OCI-LY1 (cell line): ENCODE data around the gene ELMOD1.

Source experiments
- H2AFZ ChIP-seq: fragments of 200-600 bp; sonication (generic), shearing (Covaris generic); 2 replicates; pipeline ENCODE4 v1.6.0; 2014; ENCODE audit warnings: antibody characterized with exemption, mild to moderate bottlenecking, low read length
- H3F3A ChIP-seq: fragments of 200-600 bp; sonication (generic), shearing (Covaris generic); 2 replicates; pipeline ENCODE4 v1.6.0; 2014; ENCODE audit warnings: mild to moderate bottlenecking, antibody characterized with exemption, low read length, moderate library complexity; ENCODE audit not compliant: insufficient read depth
- H3K27ac ChIP-seq: fragments of 200-600 bp; sonication (generic); 2 replicates; pipeline ENCODE4 v1.5.1; 2014; ENCODE audit warnings: low read length, mixed run types, mild to moderate bottlenecking, low read depth; ENCODE audit not compliant: poor library complexity, severe bottlenecking
- H3K27me3 ChIP-seq: fragments of 200-600 bp; sonication (generic); 2 replicates; pipeline ENCODE4 v1.6.0; 2014; ENCODE audit warnings: antibody characterized with exemption, mild to moderate bottlenecking, low read length, moderate library complexity; ENCODE audit not compliant: insufficient read depth
- H3K36me3 ChIP-seq: fragments of 200-600 bp; sonication (generic); 2 replicates; pipeline ENCODE4 v1.6.1; 2014; ENCODE audit warnings: mild to moderate bottlenecking, antibody characterized with exemption, low read length, moderate library complexity, mixed read lengths; ENCODE audit not compliant: insufficient read depth
- H3K4me1 ChIP-seq: fragments of 200-600 bp; sonication (generic); 2 replicates; pipeline ENCODE4 v1.5.1; 2014; ENCODE audit warnings: mild to moderate bottlenecking, low read length, moderate library complexity; ENCODE audit not compliant: insufficient read depth, severe bottlenecking
- H3K4me2 ChIP-seq: fragments of 200-600 bp; sonication (generic), shearing (Covaris generic); 2 replicates; pipeline ENCODE4 v1.6.1; 2014; ENCODE audit warnings: low read length
- H3K4me3 ChIP-seq: fragments of 200-600 bp; sonication (generic); 2 replicates; pipeline ENCODE4 v1.5.1; 2014; ENCODE audit warnings: low read length, low read depth, mild to moderate bottlenecking, mixed read lengths; ENCODE audit not compliant: poor library complexity, severe bottlenecking
- H3K79me2 ChIP-seq: fragments of 200-600 bp; shearing (Covaris generic); 2 replicates; pipeline ENCODE4 v1.6.1; 2016; ENCODE audit warnings: mixed run types, low read length, mixed read lengths; ENCODE audit not compliant: insufficient read depth
- H3K9ac ChIP-seq: fragments of 200-600 bp; sonication (generic), shearing (Covaris generic); 2 replicates; pipeline ENCODE4 v1.6.1; 2014; ENCODE audit warnings: mild to moderate bottlenecking, low read length, mixed read lengths
- H3K9me2 ChIP-seq: fragments of 200-600 bp; sonication (generic), shearing (Covaris generic); 2 replicates; pipeline ENCODE4 v1.6.1; 2014; ENCODE audit warnings: low read depth, mild to moderate bottlenecking, low read length, mixed read lengths
- H3K9me3 ChIP-seq: fragments of 200-600 bp; shearing (Covaris generic); 2 replicates; pipeline ENCODE4 v1.6.1; 2014; ENCODE audit warnings: low read length, mixed read lengths
- H4K20me1 ChIP-seq: fragments of 200-600 bp; sonication (generic), shearing (Covaris generic); 2 replicates; pipeline ENCODE4 v1.6.0; 2016; ENCODE audit warnings: mild to moderate bottlenecking, low read length; ENCODE audit not compliant: insufficient read depth
- EZH2 ChIP-seq: fragments of 200-600 bp; sonication (generic), shearing (Covaris generic); IDR thresholded peaks from 2 replicates; pipeline ENCODE4 v1.8.0; 2017; ENCODE audit warnings: borderline replicate concordance, mixed run types, mild to moderate bottlenecking, antibody characterized with exemption, low read length, moderate library complexity, mixed read lengths
- TF ChIP-seq, protein P1 (sequence below): fragments of 200-600 bp; sonication (generic), shearing (Covaris generic); IDR thresholded peaks from 2 replicates; pipeline ENCODE4 v1.5.1; 2017; ENCODE audit warnings: mild to moderate bottlenecking, antibody characterized with exemption, low read length, moderate library complexity, mixed read lengths

The ELMOD1 gene

DNA sequence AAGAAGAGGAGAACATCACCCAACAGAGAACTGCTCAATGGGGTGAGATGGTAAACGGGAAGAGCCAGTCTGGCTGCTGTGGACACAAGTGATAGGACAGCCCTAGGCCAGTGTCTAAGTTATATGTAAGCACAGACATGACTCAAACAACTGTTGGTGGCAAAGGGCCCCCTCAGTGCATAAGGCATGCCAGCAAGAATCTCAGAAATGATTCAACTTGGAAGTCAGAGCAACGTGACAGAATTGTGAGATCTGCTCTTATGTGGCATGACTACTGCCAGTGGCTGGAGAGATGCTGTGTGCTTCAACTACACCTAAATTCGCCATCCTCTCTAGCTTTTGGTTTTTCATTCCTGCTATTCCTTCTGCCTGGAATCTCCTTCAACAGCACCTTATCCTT lies 113.5 kb downstream of the ELMOD1 start:
- H4K20me1 ChIP-seq, result no peaks in the 10 kb centered on the region
- no peak overlapping the region for H3K4me2 ChIP-seq
- no peak overlapping the region for H2AFZ ChIP-seq
- H3K27me3 ChIP-seq, result no peaks in the 10 kb centered on the region
- H3K79me2 ChIP-seq, result no peaks in the 10 kb centered on the region
- H3K27ac ChIP-seq, result no peak overlapping the region
- no peaks in the 10 kb centered on the region for H3K4me1 ChIP-seq
- no peaks in the 10 kb centered on the region for H3K9me2 ChIP-seq
- no peaks in the 10 kb centered on the region for H3K36me3 ChIP-seq
- H3K4me3 ChIP-seq, result no peak overlapping the region
- no peak overlapping the region for H3K9ac ChIP-seq
- no peaks in the 10 kb centered on the region for H3K9me3 ChIP-seq
- TF ChIP-seq EZH2, result no peak
- TF ChIP-seq, protein P1, sequence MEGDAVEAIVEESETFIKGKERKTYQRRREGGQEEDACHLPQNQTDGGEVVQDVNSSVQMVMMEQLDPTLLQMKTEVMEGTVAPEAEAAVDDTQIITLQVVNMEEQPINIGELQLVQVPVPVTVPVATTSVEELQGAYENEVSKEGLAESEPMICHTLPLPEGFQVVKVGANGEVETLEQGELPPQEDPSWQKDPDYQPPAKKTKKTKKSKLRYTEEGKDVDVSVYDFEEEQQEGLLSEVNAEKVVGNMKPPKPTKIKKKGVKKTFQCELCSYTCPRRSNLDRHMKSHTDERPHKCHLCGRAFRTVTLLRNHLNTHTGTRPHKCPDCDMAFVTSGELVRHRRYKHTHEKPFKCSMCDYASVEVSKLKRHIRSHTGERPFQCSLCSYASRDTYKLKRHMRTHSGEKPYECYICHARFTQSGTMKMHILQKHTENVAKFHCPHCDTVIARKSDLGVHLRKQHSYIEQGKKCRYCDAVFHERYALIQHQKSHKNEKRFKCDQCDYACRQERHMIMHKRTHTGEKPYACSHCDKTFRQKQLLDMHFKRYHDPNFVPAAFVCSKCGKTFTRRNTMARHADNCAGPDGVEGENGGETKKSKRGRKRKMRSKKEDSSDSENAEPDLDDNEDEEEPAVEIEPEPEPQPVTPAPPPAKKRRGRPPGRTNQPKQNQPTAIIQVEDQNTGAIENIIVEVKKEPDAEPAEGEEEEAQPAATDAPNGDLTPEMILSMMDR, result no peak
- H3F3A ChIP-seq, result no peaks in the 10 kb centered on the region

DNA sequence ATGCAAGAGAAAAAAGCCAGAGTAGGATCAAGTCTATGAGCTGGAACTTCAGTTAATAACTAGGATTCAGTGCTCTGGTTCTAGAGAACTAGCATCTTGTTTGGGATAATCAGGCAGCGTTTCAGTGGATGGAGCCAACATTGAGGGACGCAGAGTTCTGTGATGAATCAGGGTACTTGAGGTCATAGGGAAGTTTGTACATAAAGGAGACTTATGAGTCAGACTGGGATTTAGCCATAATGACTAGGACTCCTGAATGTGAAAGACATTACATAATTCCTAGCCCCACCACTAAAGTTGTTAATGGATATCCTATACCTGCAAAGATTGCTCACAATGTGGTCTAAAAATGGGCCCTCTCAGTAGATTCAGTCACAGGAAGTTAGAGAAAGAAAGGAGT lies 114.1 kb downstream of the ELMOD1 start:
- Histone ChIP-seq H2AFZ (no peak overlapping the region), H3K4me2 (no peak overlapping the region), H3F3A (no peaks in the 10 kb centered on the region), H3K27me3 (no peaks in the 10 kb centered on the region), H3K27ac (no peak overlapping the region), H3K9me2 (no peaks in the 10 kb centered on the region), H3K9ac (no peak overlapping the region), H3K36me3 (no peaks in the 10 kb centered on the region), H3K4me3 (no peak overlapping the region), H3K4me1 (no peaks in the 10 kb centered on the region), H3K79me2 (no peaks in the 10 kb centered on the region), H4K20me1 (no peaks in the 10 kb centered on the region), H3K9me3 (no peaks in the 10 kb centered on the region)
- TF ChIP-seq EZH2, result no peak

DNA sequence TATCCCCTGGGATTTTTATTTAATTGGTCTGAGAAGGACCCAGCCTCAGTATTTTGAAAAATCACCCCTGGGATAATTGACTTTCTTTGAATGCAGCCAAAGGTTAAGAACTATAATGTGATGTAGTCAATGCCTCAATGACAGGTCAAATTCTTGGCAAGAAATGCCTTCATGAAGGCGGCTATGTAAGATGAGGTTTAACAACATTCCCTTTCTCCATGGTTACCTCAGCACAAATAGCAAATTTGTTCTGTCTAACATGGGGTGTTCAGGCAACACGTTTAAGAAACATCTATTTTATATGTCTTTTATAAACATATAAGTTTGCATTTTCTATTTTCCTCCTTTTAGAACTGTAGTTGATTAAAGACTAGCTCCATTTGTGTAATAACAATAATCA lies 115.6 kb downstream of the ELMOD1 start:
- Histone ChIP-seq H3K9me3 (no peaks in the 10 kb centered on the region), H3K9ac (no peak overlapping the region), H3K36me3 (no peaks in the 10 kb centered on the region), H3K4me2 (no peak overlapping the region), H4K20me1 (no peaks in the 10 kb centered on the region), H3K4me1 (no peaks in the 10 kb centered on the region), H3K79me2 (no peaks in the 10 kb centered on the region), H3K9me2 (no peaks in the 10 kb centered on the region), H3K27ac (no peak overlapping the region), H2AFZ (no peak overlapping the region), H3K4me3 (no peak overlapping the region), H3K27me3 (no peaks in the 10 kb centered on the region), H3F3A (no peaks in the 10 kb centered on the region)
- TF ChIP-seq, protein P1, result no peak

DNA sequence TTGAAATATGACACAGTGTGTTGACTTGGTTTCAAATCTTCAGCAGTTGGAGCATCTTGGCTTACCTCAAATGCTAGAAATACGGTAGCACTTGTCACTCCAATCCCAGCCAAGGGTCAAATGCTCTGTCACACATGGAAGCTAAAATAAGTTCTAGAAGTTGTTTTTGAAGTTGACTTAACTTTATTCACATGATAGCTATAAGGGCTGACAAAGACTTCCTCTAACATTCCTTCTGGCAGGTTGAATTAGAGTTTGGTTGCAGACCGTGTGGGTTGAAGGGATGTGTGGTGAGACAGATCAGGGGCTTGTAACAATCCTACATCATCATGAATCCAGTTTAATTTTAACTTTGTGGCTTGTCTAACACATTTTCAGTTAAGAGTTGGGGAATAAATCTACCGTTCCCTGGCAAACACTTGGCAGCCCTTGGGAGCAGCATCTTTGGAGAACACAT lies 116.3 kb downstream of the ELMOD1 start:
- Histone ChIP-seq H2AFZ (no peak overlapping the region), H3K9me3 (no peaks in the 10 kb centered on the region), H3K4me2 (no peak overlapping the region), H3K27ac (no peak overlapping the region), H3F3A (no peaks in the 10 kb centered on the region), H3K36me3 (no peaks in the 10 kb centered on the region), H4K20me1 (no peaks in the 10 kb centered on the region), H3K9me2 (no peaks in the 10 kb centered on the region), H3K9ac (no peak overlapping the region), H3K27me3 (no peaks in the 10 kb centered on the region), H3K4me3 (no peak overlapping the region), H3K79me2 (no peaks in the 10 kb centered on the region), H3K4me1 (no peaks in the 10 kb centered on the region)
- TF ChIP-seq EZH2, result no peak
- TF ChIP-seq, protein P1, result no peak
